ENCODE results near the gene NT5C2.

DNA sequence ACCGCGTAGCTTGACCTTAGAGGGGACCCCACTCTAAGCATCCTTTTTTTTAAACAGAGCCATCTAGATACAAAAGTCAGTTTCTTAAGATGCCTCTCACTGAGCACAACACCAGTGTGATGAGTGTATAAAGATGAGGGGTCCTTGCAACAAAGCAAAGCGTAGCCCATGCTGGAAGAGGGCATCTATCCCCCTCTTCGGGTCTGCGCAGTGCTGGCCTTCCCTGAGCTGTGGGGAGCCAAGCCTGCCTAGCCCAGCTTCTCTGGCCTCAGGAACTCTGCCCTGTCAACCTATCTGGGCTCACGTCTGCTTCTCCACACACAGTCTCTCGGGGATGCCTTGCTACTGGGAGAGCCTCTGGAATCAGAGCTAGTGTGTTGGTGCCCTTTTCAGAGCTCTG, 114.0 kb downstream of the NT5C2 start:
- TF ChIP-seq, protein P1, sequence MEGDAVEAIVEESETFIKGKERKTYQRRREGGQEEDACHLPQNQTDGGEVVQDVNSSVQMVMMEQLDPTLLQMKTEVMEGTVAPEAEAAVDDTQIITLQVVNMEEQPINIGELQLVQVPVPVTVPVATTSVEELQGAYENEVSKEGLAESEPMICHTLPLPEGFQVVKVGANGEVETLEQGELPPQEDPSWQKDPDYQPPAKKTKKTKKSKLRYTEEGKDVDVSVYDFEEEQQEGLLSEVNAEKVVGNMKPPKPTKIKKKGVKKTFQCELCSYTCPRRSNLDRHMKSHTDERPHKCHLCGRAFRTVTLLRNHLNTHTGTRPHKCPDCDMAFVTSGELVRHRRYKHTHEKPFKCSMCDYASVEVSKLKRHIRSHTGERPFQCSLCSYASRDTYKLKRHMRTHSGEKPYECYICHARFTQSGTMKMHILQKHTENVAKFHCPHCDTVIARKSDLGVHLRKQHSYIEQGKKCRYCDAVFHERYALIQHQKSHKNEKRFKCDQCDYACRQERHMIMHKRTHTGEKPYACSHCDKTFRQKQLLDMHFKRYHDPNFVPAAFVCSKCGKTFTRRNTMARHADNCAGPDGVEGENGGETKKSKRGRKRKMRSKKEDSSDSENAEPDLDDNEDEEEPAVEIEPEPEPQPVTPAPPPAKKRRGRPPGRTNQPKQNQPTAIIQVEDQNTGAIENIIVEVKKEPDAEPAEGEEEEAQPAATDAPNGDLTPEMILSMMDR (IDR thresholded peaks at IDR 0.05; ENCODE audit: control extremely low read depth in 1 of 3, insufficient read depth in 1 of 3, low read depth in 1 of 3, low read length in 3 of 3): no peak
- TF ChIP-seq EGR1 (IDR thresholded peaks at IDR 0.05; ENCODE audit: borderline replicate concordance, low read depth, low read length) (no peak), TBP (IDR thresholded peaks at IDR 0.05; ENCODE audit: low read depth, low read length) (no peak), EP300 (IDR thresholded peaks at IDR 0.05; ENCODE audit: borderline replicate concordance in 1 of 2, low read depth in 2 of 2, low read length in 2 of 2) (no peak), POLR2A (IDR thresholded peaks at IDR 0.05; ENCODE audit: control extremely low read depth in 1 of 2, low read depth in 2 of 2, low read length in 2 of 2) (no peak), TAF1 (IDR thresholded peaks at IDR 0.05; ENCODE audit: low read depth, low read length) (no peak), NRF1 (IDR thresholded peaks at IDR 0.05; ENCODE audit: low read depth, low read length) (no peak), SP2 (IDR thresholded peaks at IDR 0.05; ENCODE audit: low read length) (no peak), SRF (IDR thresholded peaks at IDR 0.05; ENCODE audit: low read depth, low read length) (no peak), SP4 (IDR thresholded peaks at IDR 0.05; ENCODE audit: low read length) (no peak), EZH2 (IDR thresholded peaks at IDR 0.05; ENCODE audit: low read depth, low read length, severe bottlenecking) (no peak), POLR2AphosphoS5 (IDR thresholded peaks at IDR 0.05; ENCODE audit: low read depth, low read length) (no peak), JUND (IDR thresholded peaks at IDR 0.05; ENCODE audit: low read length) (no peak)
